ENCODE data around the gene HACD2.

- TF ChIP-seq ZNF580 (tag by site-specific recombination; IDR thresholded peaks at IDR 0.05) (no peak), CTCF (tag by site-specific recombination; IDR thresholded peaks at IDR 0.05) (no peak), GLI4 (tag by site-specific recombination; IDR thresholded peaks at IDR 0.05) (no peak), ZSCAN30 (tag by site-specific recombination; IDR thresholded peaks at IDR 0.05) (no peak), PRDM10 (tag by site-specific recombination; IDR thresholded peaks at IDR 0.05) (no peak), ZXDB (tag by site-specific recombination; IDR thresholded peaks at IDR 0.05) (no peak), YY1 (tag by site-specific recombination; IDR thresholded peaks at IDR 0.05) (no peak), ZNF529 (tag by site-specific recombination; IDR thresholded peaks at IDR 0.05; ENCODE audit: insufficient replicate concordance) (no peak), ZNF362 (tag by site-specific recombination; IDR thresholded peaks at IDR 0.05) (no peak), ZNF416 (tag by site-specific recombination; IDR thresholded peaks at IDR 0.05) (no peak), ZNF175 (tag by site-specific recombination; IDR thresholded peaks at IDR 0.05) (no peak), SCRT2 (tag by site-specific recombination; IDR thresholded peaks at IDR 0.05) (no peak), ZNF354C (tag by site-specific recombination; IDR thresholded peaks at IDR 0.05; ENCODE audit: borderline replicate concordance, low read depth) (no peak), HOXA7 (CRISPR knock-in tag; IDR thresholded peaks at IDR 0.05; ENCODE audit: borderline replicate concordance) (no peak)
Measured at GRCh38 chr3:123587401-123587800, 2.5 kb upstream of the HACD2 start.

All from HEK293 (cell line).